K562 (cell line): ENCODE measurements around the gene ZNF816. TPM values are rescaled to one million over a fixed set of nuclear protein-coding genes. Genes with fewer than 3 reads are reported as not detected.

ENCODE experiments used
- CHCHD3 ChIP-seq: fragments of 250-450 bp; sonication (Bioruptor Pico); IDR thresholded peaks from 2 replicates; pipeline ENCODE4 v2.1.2; 2022; ENCODE audit warnings: mild to moderate bottlenecking
- CTBP1 ChIP-seq: fragments of 450-650 bp; IDR thresholded peaks from 2 replicates; pipeline ENCODE4 v1.6.1; 2016; ENCODE audit warnings: borderline replicate concordance
- E2F1 ChIP-seq: sonication (generic); formaldehyde crosslinking; IDR thresholded peaks from 2 replicates; pipeline ENCODE4 v1.8.1; 2023; ENCODE audit warnings: mild to moderate bottlenecking, missing genetic modification reagents, moderate library complexity
- ELF4 ChIP-seq: fragments of 450-650 bp; formaldehyde crosslinking; IDR thresholded peaks from 2 replicates; pipeline ENCODE4 v1.4.0; 2022; ENCODE audit warnings: missing genetic modification characterization
- GTF2F1 ChIP-seq: IDR thresholded peaks from 2 replicates; pipeline ENCODE4 v1.6.1; 2011; ENCODE audit warnings: low read depth, low read length, improper control_type of control experiment
- HIVEP1 ChIP-seq: fragments of 250-450 bp; sonication (Bioruptor Pico); IDR thresholded peaks from 2 replicates; pipeline ENCODE4 v1.4.0; 2020; ENCODE audit warnings: mild to moderate bottlenecking
- HMGXB4 ChIP-seq: sonication (generic); formaldehyde crosslinking; IDR thresholded peaks from 2 replicates; pipeline ENCODE4 v1.8.1; 2023; ENCODE audit warnings: mild to moderate bottlenecking, missing genetic modification reagents
- MCM3 ChIP-seq: fragments of 450-650 bp; IDR thresholded peaks from 2 replicates; pipeline ENCODE4 v1.6.1; 2016
- NFXL1 ChIP-seq: fragments of 450-650 bp; formaldehyde crosslinking; IDR thresholded peaks from 2 replicates; pipeline ENCODE4 v1.4.0; 2021; ENCODE audit warnings: mild to moderate bottlenecking
- PHB ChIP-seq: fragments of 250-450 bp; sonication (Bioruptor Pico); IDR thresholded peaks from 2 replicates; pipeline ENCODE4 v1.5.0; 2021
- PRMT5 ChIP-seq: sonication (generic); formaldehyde crosslinking; IDR thresholded peaks from 2 replicates; pipeline ENCODE4 v1.5.0; 2020; ENCODE audit warnings: missing genetic modification reagents
- RBFOX2 ChIP-seq: fragments of 200-400 bp; formaldehyde crosslinking; IDR thresholded peaks from 2 replicates; pipeline ENCODE4 v1.6.1; 2017; ENCODE audit warnings: low read depth, mild to moderate bottlenecking, low read length, moderate library complexity
- RBM15 ChIP-seq: fragments of 200-400 bp; formaldehyde crosslinking; IDR thresholded peaks from 2 replicates; pipeline ENCODE4 v1.6.1; 2018; ENCODE audit warnings: mild to moderate bottlenecking, low read length, moderate library complexity; ENCODE audit not compliant: insufficient read depth
- SREBF2 ChIP-seq: sonication (generic); formaldehyde crosslinking; IDR thresholded peaks from 2 replicates; pipeline ENCODE4 v1.4.0; 2020; ENCODE audit warnings: mild to moderate bottlenecking, missing genetic modification reagents
- TRIM28 ChIP-seq: fragments of 450-650 bp; IDR thresholded peaks from 2 replicates; pipeline ENCODE4 v1.6.1; 2017
- ZBTB7A ChIP-seq: IDR thresholded peaks from 2 replicates; pipeline ENCODE4 v1.6.1; 2011; ENCODE audit warnings: low read depth, mild to moderate bottlenecking, low read length, moderate library complexity, borderline replicate concordance; ENCODE audit not compliant: control insufficient read depth
- ZBTB8A ChIP-seq: fragments of 450-650 bp; IDR thresholded peaks from 2 replicates; pipeline ENCODE4 v1.6.1; 2018; ENCODE audit warnings: mild to moderate bottlenecking, moderate library complexity; ENCODE audit not compliant: partially characterized antibody
- ZKSCAN3 ChIP-seq: fragments of 250-450 bp; sonication (Bioruptor Pico); IDR thresholded peaks from 2 replicates; pipeline ENCODE4 v1.4.0; 2020
- ZNF431 ChIP-seq: sonication (generic); formaldehyde crosslinking; IDR thresholded peaks from 2 replicates; pipeline ENCODE4 v1.8.0; 2022; ENCODE audit warnings: mild to moderate bottlenecking, missing genetic modification reagents
- ZNF75A ChIP-seq: fragments of 450-650 bp; formaldehyde crosslinking; IDR thresholded peaks from 2 replicates; pipeline ENCODE4 v1.4.0; 2020; ENCODE audit warnings: mild to moderate bottlenecking
- ZNF766 ChIP-seq: fragments of 200-800 bp; sonication (Bioruptor generic); conservative IDR thresholded peaks from 2 replicates; pipeline ENCODE4 v1.6.1; 2016; ENCODE audit warnings: missing genetic modification characterization, missing compliant biosample characterization
- ZNF778 ChIP-seq: fragments of 450-650 bp; formaldehyde crosslinking; IDR thresholded peaks from 2 replicates; pipeline ENCODE4 v1.4.0; 2020; ENCODE audit warnings: mild to moderate bottlenecking, moderate library complexity
- ZNF780A ChIP-seq: fragments of 250-450 bp; sonication (Bioruptor Pico); IDR thresholded peaks from 2 replicates; pipeline ENCODE4 v1.5.0; 2021; ENCODE audit warnings: mild to moderate bottlenecking
- polyA plus RNA-seq, 8 experiments: library from polyadenylated mRNA; depleted of rRNA in 4 of 8; stranded (reverse) in 5 of 8; unstranded in 3 of 8; fragments of >200 nt; fragmentation: Nextera tagmentation in 2 of 8; fragmentation: Illumina TruSeq in 1 of 8; extraction: Ambion mirVana in 2 of 8; extraction: Trizol in 1 of 8; gene quantifications; 2 replicates each; pipeline versions ENCODE4 v1.2.1 to v1.2.3, GENCODE V29; 2011 to 2014; ENCODE audit warnings: inconsistent platforms in 1 of 8, missing spikeins in 1 of 8
- total RNA-seq, 7 experiments: library from RNA; depleted of rRNA in 6 of 7; stranded (reverse); fragments of >200 nt in 6 of 7; fragmentation: Illumina TruSeq in 2 of 7; extraction: Trizol in 2 of 7; gene quantifications; 2 replicates each; pipeline versions ENCODE4 v1.2.1 to v1.2.3, GENCODE V29; 2011 to 2021; ENCODE audit warnings: low replicate concordance in 1 of 7
- TF ChIP-seq, protein P1 (sequence below): fragments of 250-450 bp; sonication (Bioruptor Pico); IDR thresholded peaks from 2 replicates; pipeline ENCODE4 v1.8.0; 2022; ENCODE audit warnings: inconsistent platforms
- TF ChIP-seq, protein P2 (sequence below): fragments of 450-650 bp; formaldehyde crosslinking; IDR thresholded peaks from 2 replicates; pipeline ENCODE4 v1.4.0; 2022; ENCODE audit warnings: missing genetic modification characterization

Gene ZNF816
- total and polyA plus RNA-seq, 9 of the 15 experiments (the other 6 are each of a cell fraction or from before 2014, with no cell fraction given) = 8.6 to 23.4 (median 13.0) TPM

- TF ChIP-seq PRMT5 (CRISPR knock-in tag) = no peak
- TF ChIP-seq ZNF778 = no peak
- TF ChIP-seq ZBTB8A = no peak
- no peak for TF ChIP-seq SREBF2 (CRISPR knock-in tag)
- no peak for TF ChIP-seq CHCHD3 (CRISPR knock-in tag)
- TF ChIP-seq ELF4 (CRISPR knock-in tag) = peak; percentile 89
- TF ChIP-seq GTF2F1 = no peak
- no peak for TF ChIP-seq ZNF766
- no peak for TF ChIP-seq HMGXB4 (CRISPR knock-in tag)
- TF ChIP-seq TRIM28 = no peak
- no peak for TF ChIP-seq NFXL1 (CRISPR knock-in tag)
- TF ChIP-seq ZNF431 (CRISPR knock-in tag) = no peak
- no peak for TF ChIP-seq MCM3
- TF ChIP-seq PHB (CRISPR knock-in tag) = no peak
- TF ChIP-seq RBM15 = no peak
- no peak for TF ChIP-seq E2F1 (CRISPR knock-in tag)
- TF ChIP-seq HIVEP1 = no peak
- 0 out of 2 replicates have a peak, but pooled peaks have one; percentile 29 for TF ChIP-seq ZBTB7A
- no peak for TF ChIP-seq ZNF75A (CRISPR knock-in tag)
- no peak for TF ChIP-seq ZNF780A
- peak; percentile 87 for TF ChIP-seq RBFOX2
- TF ChIP-seq, protein P1, sequence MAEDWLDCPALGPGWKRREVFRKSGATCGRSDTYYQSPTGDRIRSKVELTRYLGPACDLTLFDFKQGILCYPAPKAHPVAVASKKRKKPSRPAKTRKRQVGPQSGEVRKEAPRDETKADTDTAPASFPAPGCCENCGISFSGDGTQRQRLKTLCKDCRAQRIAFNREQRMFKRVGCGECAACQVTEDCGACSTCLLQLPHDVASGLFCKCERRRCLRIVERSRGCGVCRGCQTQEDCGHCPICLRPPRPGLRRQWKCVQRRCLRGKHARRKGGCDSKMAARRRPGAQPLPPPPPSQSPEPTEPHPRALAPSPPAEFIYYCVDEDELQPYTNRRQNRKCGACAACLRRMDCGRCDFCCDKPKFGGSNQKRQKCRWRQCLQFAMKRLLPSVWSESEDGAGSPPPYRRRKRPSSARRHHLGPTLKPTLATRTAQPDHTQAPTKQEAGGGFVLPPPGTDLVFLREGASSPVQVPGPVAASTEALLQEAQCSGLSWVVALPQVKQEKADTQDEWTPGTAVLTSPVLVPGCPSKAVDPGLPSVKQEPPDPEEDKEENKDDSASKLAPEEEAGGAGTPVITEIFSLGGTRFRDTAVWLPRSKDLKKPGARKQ (CRISPR knock-in tag) = no peak
- TF ChIP-seq ZKSCAN3 (CRISPR knock-in tag) = no peak
- peak; percentile 85 for TF ChIP-seq CTBP1
- TF ChIP-seq, protein P2, sequence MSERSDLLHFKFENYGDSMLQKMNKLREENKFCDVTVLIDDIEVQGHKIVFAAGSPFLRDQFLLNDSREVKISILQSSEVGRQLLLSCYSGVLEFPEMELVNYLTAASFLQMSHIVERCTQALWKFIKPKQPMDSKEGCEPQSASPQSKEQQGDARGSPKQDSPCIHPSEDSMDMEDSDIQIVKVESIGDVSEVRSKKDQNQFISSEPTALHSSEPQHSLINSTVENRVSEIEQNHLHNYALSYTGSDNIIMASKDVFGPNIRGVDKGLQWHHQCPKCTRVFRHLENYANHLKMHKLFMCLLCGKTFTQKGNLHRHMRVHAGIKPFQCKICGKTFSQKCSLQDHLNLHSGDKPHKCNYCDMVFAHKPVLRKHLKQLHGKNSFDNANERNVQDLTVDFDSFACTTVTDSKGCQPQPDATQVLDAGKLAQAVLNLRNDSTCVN = no peak
Observed at GRCh38 chr19:52942386-52943133, 20.1 kb downstream of the ZNF816 start (continued).
